Measurements from ENCODE around the gene ZNF716.
A peak's percentile ranks its signal among the peaks of the same experiment; 100 is the strongest.

DNA sequence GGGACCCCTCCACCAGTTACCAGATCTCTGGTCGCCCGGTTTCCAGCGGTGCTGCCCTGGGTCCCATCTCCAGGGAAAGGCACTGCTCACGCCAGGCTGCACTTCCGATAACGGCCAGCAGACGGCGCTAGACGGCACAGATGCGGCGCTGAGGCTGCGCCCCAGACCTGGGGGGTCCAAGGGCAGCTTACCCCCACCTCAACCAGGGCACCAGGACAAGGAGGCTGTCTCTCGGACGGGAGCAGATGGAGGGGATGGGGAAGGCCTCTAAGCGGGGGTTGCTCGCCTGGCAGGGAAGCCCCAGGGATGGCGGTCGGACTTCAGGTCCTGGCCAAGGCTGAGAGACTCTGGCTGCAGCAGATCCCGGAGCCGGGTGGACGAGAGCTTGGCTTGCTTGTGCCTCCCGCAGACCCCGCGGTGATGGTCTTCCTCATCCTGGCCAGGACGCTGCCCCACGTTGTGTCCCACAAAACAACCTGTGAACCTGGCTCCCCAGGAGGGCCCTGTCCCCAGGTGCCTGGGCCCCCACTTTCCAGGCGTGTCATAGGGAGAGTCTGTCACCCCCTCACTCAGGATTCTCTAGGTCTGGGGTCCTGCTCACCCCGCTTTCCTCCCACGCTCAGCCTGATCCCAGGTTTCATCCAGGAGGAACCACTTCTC is 23.9 kb upstream of the ZNF716 start:
- TF ChIP-seq, protein P1, sequence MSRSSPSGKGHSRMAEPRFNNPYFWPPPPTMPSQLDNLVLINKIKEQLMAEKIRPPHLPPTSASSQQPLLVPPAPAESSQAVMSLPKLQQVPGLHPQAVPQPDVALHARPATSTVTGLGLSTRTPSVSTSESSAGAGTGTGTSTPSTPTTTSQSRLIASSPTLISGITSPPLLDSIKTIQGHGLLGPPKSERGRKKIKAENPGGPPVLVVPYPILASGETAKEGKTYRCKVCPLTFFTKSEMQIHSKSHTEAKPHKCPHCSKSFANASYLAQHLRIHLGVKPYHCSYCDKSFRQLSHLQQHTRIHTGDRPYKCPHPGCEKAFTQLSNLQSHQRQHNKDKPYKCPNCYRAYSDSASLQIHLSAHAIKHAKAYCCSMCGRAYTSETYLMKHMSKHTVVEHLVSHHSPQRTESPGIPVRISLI (CRISPR knock-in tag; IDR thresholded peaks at IDR 0.05; ENCODE audit: borderline replicate concordance): no peak
- TF ChIP-seq, protein P2, sequence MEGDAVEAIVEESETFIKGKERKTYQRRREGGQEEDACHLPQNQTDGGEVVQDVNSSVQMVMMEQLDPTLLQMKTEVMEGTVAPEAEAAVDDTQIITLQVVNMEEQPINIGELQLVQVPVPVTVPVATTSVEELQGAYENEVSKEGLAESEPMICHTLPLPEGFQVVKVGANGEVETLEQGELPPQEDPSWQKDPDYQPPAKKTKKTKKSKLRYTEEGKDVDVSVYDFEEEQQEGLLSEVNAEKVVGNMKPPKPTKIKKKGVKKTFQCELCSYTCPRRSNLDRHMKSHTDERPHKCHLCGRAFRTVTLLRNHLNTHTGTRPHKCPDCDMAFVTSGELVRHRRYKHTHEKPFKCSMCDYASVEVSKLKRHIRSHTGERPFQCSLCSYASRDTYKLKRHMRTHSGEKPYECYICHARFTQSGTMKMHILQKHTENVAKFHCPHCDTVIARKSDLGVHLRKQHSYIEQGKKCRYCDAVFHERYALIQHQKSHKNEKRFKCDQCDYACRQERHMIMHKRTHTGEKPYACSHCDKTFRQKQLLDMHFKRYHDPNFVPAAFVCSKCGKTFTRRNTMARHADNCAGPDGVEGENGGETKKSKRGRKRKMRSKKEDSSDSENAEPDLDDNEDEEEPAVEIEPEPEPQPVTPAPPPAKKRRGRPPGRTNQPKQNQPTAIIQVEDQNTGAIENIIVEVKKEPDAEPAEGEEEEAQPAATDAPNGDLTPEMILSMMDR (CRISPR knock-in tag; IDR thresholded peaks at IDR 0.05): 0 out of 2 replicates have a peak, but pooled peaks have one; percentile 14
